ENCODE data around the gene COLGALT1.

GRCh38 chr19:17616961-17617806 is 61.7 kb downstream of the COLGALT1 start:
- no peak for TF ChIP-seq EZH2 (IDR thresholded peaks at IDR 0.05)
- TF ChIP-seq CTCF (IDR thresholded peaks at IDR 0.05), result no peak
- TF ChIP-seq EZH2phosphoT487 (IDR thresholded peaks at IDR 0.05), result no peak

Measured in neural progenitor cell (in vitro differentiated cells).